CD4-positive, alpha-beta memory T cell (primary cell): ENCODE measurements around the gene GMDS. TPM values are rescaled to one million over a fixed set of nuclear protein-coding genes. Genes with fewer than 3 reads are reported as not detected.
A peak's percentile ranks its signal among the peaks of the same experiment; 100 is the strongest.

ENCODE experiments used
- CTCF ChIA-PET: fragments of 350-600 bp; sonication (Branson Sonifier 250); formaldehyde crosslinking; loops from one replicate; lab custom pipeline; 2021; ENCODE audit warnings: inconsistent platforms; ENCODE audit not compliant: partially characterized antibody; lab: Charles Lee
- POLR2A ChIA-PET: fragments of 350-600 bp; sonication (Branson Sonifier 250); formaldehyde crosslinking; loops from one replicate; lab custom pipeline; 2021; ENCODE audit not compliant: partially characterized antibody; lab: Charles Lee
- DNase-seq, 5 donors: peaks; one replicate each; pipeline versions ENCODE4 v3.0.0 to v3.0.0-alpha.2; 2020 to 2022; ENCODE audit warnings: mixed read lengths in 1 of 5
- H3K27ac ChIP-seq: one replicate; pipeline ENCODE4 v1.7.0; 2013; ENCODE audit warnings: low read depth, low read length
- H3K27me3 ChIP-seq: 2 replicates; pipeline ENCODE4 v1.7.0; 2013; ENCODE audit warnings: mild to moderate bottlenecking, low read length, moderate library complexity; ENCODE audit not compliant: insufficient read depth
- H3K36me3 ChIP-seq: 2 replicates; pipeline ENCODE4 v1.7.0; 2013; ENCODE audit warnings: mild to moderate bottlenecking, low read length, moderate library complexity; ENCODE audit not compliant: insufficient read depth
- H3K4me1 ChIP-seq: 2 replicates; pipeline ENCODE4 v1.7.0; 2013; ENCODE audit warnings: mild to moderate bottlenecking, low read length, moderate library complexity; ENCODE audit not compliant: insufficient read depth
- H3K4me3 ChIP-seq, 2 donors: one replicate each; pipeline ENCODE4 v1.7.0; 2013; ENCODE audit warnings: low read length in 2 of 2, mild to moderate bottlenecking in 1 of 2
- H3K9me3 ChIP-seq, 2 donors: one replicate each; pipeline ENCODE4 v1.7.0; 2013; ENCODE audit warnings: low read length in 2 of 2, control low read depth in 1 of 2; ENCODE audit not compliant: control insufficient read depth in 1 of 2
- H3K27ac Mint-ChIP-seq, 7 donors: one replicate each; pipeline ENCODE4 v1.8.0; 2020 to 2021; ENCODE audit warnings: mixed read lengths in 7 of 7, mild to moderate bottlenecking in 6 of 7, inconsistent platforms in 3 of 7, moderate library complexity in 3 of 7
- H3K27me3 Mint-ChIP-seq, 2 donors: one replicate each; pipeline ENCODE4 v1.8.0; 2020 to 2021; ENCODE audit warnings: mixed read lengths in 2 of 2
- H3K36me3 Mint-ChIP-seq, 2 donors: one replicate each; pipeline ENCODE4 v1.8.0; 2020 to 2021; ENCODE audit warnings: mixed read lengths in 2 of 2, inconsistent platforms in 1 of 2, mild to moderate bottlenecking in 1 of 2
- H3K4me1 Mint-ChIP-seq, 4 donors: one replicate each; pipeline ENCODE4 v1.8.0; 2020 to 2021; ENCODE audit warnings: mixed read lengths in 4 of 4, mild to moderate bottlenecking in 1 of 4
- H3K4me3 Mint-ChIP-seq, 8 donors: one replicate each; pipeline ENCODE4 v1.8.0; 2020 to 2021; ENCODE audit warnings: mixed read lengths in 8 of 8, mild to moderate bottlenecking in 7 of 8, moderate library complexity in 6 of 8, inconsistent platforms in 3 of 8
- H3K9me3 Mint-ChIP-seq, 8 donors: one replicate each; pipeline ENCODE4 v1.8.0; 2020 to 2021; ENCODE audit warnings: mixed read lengths in 8 of 8, mild to moderate bottlenecking in 5 of 8, inconsistent platforms in 3 of 8, moderate library complexity in 1 of 8
- intact Hi-C: fragments of 100-400 bp; cut with micrococcal nuclease; formaldehyde crosslinking; loops from one replicate; pipeline ENCODE4 v1.15.1; 2023
- polyA plus RNA-seq, 2 donors: library from polyadenylated mRNA; unstranded; fragments of 300-500 nt; fragmentation: Illumina TruSeq; gene quantifications; one replicate each; pipeline ENCODE4 v1.2.3, GENCODE V29; 2021
- total RNA-seq, 2 experiments: library from RNA; stranded (reverse); gene quantifications; one replicate each; pipeline ENCODE4 v1.2.3, GENCODE V29; 2021

The GMDS gene
- total and polyA plus RNA-seq, 4 experiments from 2014 or later, result 12.1 to 24.0 (median 15.2) TPM

- CTCF ChIA-PET, result interaction anchor here (0.6 to 4.4 kb wide), 8 partner anchors 8 to 1032 kb away, joined by 3 to 36 read pairs (median 12); no protein-coding TSS in a partner anchor
- Histone ChIP-seq H3K27me3 (peaks cover 64% of the 10 kb centered on the region), H3K4me1 (peaks cover 44% of the 10 kb centered on the region)
These were observed 640.2 kb downstream of the GMDS start for GRCh38 chr6:1605004-1605892.

GRCh38 chr6:1604158-1605003, 641.0 kb downstream of the GMDS start:
- peaks cover 70% of the 10 kb centered on the region in 2 donors for H3K27me3 Mint-ChIP-seq
- Histone ChIP-seq H3K4me3 (no peak overlapping the region), H3K27ac (no peak overlapping the region), H3K4me1 (peaks cover 44% of the 10 kb centered on the region), H3K27me3 (peaks cover 71% of the 10 kb centered on the region), H3K9me3 (no peaks in the 10 kb centered on the region), H3K36me3 (no peaks in the 10 kb centered on the region)
- POLR2A ChIA-PET, result no interaction called here
- intact Hi-C loops, result loop anchor here (1.0 kb wide), 3 partner anchors 592 to 1030 kb away; no protein-coding TSS in a partner anchor
- H3K9me3 Mint-ChIP-seq, result peaks cover 0 to 2% (median 0%) of the 10 kb centered on the region in 8 donors
- peaks cover 20 to 45% (median 28%) of the 10 kb centered on the region in 4 donors for H3K4me1 Mint-ChIP-seq
- peak in 4 of 5 donors; percentile 60 to 71 (median 63) for DNase-seq
- H3K36me3 Mint-ChIP-seq, result no peaks in the 10 kb centered on the region
- H3K4me3 Mint-ChIP-seq, result peak overlapping the region in 1 of 8 donors; percentile 60
- CTCF ChIA-PET, result interaction anchor here (0.6 to 4.4 kb wide), 4 partner anchors 7 to 1030 kb away, joined by 3 to 32 read pairs (median 12); no protein-coding TSS in a partner anchor
- peak overlapping the region in 1 of 7 donors; percentile 42 for H3K27ac Mint-ChIP-seq

More at GRCh38 chr6:1605004-1605892, 640.2 kb downstream of the GMDS start:
- Mint-ChIP-seq H3K27ac (peak overlapping the region in 2 of 7 donors; percentile 29 to 64), H3K36me3 (no peaks in the 10 kb centered on the region), H3K4me3 (peak overlapping the region in 7 of 8 donors; percentile 41 to 84 (median 79)), H3K4me1 (peaks cover 20 to 45% (median 28%) of the 10 kb centered on the region in 4 donors), H3K9me3 (peaks cover 0 to 2% (median 0%) of the 10 kb centered on the region in 8 donors), H3K27me3 (peaks cover 62% of the 10 kb centered on the region in 2 donors)
- no peak overlapping the region for H3K4me3 ChIP-seq
- H3K9me3 ChIP-seq, result no peaks in the 10 kb centered on the region
- no peaks in the 10 kb centered on the region for H3K36me3 ChIP-seq
- no peak overlapping the region for H3K27ac ChIP-seq
- POLR2A ChIA-PET, result interaction anchor here (2.4 kb wide), 1 partner anchor 1029 kb away, joined by 7 read pairs; no protein-coding TSS in a partner anchor
- DNase-seq, result peak in 2 of 5 donors; percentile 12 to 17
- intact Hi-C loops, result loop anchor here (1.0 kb wide), 1 partner anchor 1029 kb away; no protein-coding TSS in a partner anchor

DNA sequence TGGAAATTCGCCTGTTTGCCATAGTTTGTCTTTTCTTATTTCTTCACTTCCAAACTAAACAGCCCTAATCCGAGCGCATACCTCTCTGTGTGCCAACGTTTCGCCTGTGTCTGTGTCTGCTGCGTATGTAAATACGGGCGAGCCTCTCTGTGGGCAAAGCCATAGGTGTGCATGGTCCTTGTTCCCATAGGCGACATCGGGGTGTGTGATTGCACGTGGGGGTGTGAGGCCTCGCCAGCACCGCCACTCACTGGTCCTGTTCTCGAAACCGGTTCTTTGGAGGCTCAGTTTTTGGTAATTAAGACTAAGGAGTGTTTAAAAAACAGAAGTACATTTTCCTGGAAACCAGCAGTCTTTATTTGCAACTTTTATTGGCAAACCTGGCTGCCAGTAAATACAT, 641.7 kb downstream of the GMDS start:
- H3K4me3 ChIP-seq, result no peak overlapping the region
- intact Hi-C loops, result loop anchor here (1.0 kb wide), 2 partner anchors 593 to 751 kb away; no protein-coding TSS in a partner anchor
- H3K9me3 Mint-ChIP-seq, result peaks cover 0 to 2% (median 0%) of the 10 kb centered on the region in 8 donors
- no peak overlapping the region for H3K27ac ChIP-seq
- peaks cover 44% of the 10 kb centered on the region for H3K4me1 ChIP-seq
- H3K4me1 Mint-ChIP-seq, result peaks cover 18 to 40% (median 27%) of the 10 kb centered on the region in 4 donors
- no peaks in the 10 kb centered on the region for H3K36me3 Mint-ChIP-seq
- H3K36me3 ChIP-seq, result no peaks in the 10 kb centered on the region
- peak overlapping the region in 1 of 7 donors; percentile 42 for H3K27ac Mint-ChIP-seq
- CTCF ChIA-PET, result interaction anchor here (0.6 to 1.8 kb wide), 5 partner anchors 11 to 1032 kb away, joined by 3 to 12 read pairs (median 4); no protein-coding TSS in a partner anchor
- peak overlapping the region in 3 of 8 donors; percentile 38 to 61 (median 60) for H3K4me3 Mint-ChIP-seq
- POLR2A ChIA-PET, result no interaction called here
- no peak for DNase-seq
- no peaks in the 10 kb centered on the region for H3K9me3 ChIP-seq
- H3K27me3 Mint-ChIP-seq, result peaks cover 69% of the 10 kb centered on the region in 2 donors
- H3K27me3 ChIP-seq, result peaks cover 71% of the 10 kb centered on the region

DNA sequence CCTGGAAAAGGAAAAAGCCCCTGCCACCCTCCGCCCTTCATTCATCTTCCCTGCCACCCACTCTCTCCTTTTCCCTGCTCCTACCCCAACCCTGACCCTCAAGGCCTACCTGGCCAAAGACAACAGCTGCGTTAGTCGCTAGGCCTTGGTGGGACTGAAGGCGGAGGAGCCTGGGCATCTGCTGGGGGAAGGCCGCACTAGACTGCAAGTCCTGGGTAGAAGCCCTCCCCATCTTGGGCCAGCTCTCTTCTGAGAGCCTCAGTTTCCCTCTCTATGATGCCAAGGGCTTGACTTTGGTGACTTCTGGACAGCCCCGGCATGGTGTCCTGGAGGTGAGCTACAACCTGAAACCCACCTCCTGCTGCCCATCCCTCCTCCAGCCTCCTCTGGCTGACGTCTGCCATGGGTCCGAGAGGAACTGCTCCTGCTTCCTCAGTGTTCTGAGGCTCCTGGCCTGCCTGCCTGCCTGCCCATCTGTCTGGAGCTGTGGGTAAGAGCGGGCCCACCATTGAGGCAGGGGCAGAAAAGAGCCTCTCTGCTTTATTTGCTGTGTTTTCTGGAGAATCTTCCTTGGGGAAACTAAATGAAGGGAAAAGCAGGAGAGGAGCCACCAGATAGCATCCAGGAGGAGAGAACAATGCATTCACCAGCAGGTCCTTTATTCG, 643.2 kb downstream of the GMDS start:
- H3K4me1 Mint-ChIP-seq, result peaks cover 8 to 25% (median 14%) of the 10 kb centered on the region in 4 donors
- ChIA-PET CTCF (interaction anchor here (0.8 to 1.8 kb wide), 3 partner anchors 14 to 1033 kb away, joined by 3 to 12 read pairs (median 3); no protein-coding TSS in a partner anchor), POLR2A (interaction anchor here (1.2 kb wide), 1 partner anchor 1033 kb away, joined by 3 read pairs; no protein-coding TSS in a partner anchor)
- Histone ChIP-seq H3K4me3 (no peak overlapping the region), H3K36me3 (no peaks in the 10 kb centered on the region), H3K27me3 (peaks cover 58% of the 10 kb centered on the region), H3K27ac (no peak overlapping the region), H3K4me1 (peaks cover 29% of the 10 kb centered on the region), H3K9me3 (no peaks in the 10 kb centered on the region)
- no peaks in the 10 kb centered on the region for H3K36me3 Mint-ChIP-seq
- H3K4me3 Mint-ChIP-seq, result no peak overlapping the region
- DNase-seq, result no peak
- peaks cover 0 to 2% (median 0%) of the 10 kb centered on the region in 8 donors for H3K9me3 Mint-ChIP-seq
- no peak overlapping the region for H3K27ac Mint-ChIP-seq
- intact Hi-C loops, result no loop called here
- peaks cover 66 to 73% of the 10 kb centered on the region in 2 donors for H3K27me3 Mint-ChIP-seq

GRCh38 chr6:1601158-1602048, 644.0 kb downstream of the GMDS start:
- no peak for DNase-seq
- Histone ChIP-seq H3K4me1 (peaks cover 22% of the 10 kb centered on the region), H3K36me3 (no peaks in the 10 kb centered on the region), H3K9me3 (no peaks in the 10 kb centered on the region), H3K27ac (no peak overlapping the region), H3K27me3 (peaks cover 54% of the 10 kb centered on the region), H3K4me3 (no peak overlapping the region)
- ChIA-PET CTCF (interaction anchor here (0.8 to 10.2 kb wide), 7 partner anchors 15 to 1034 kb away, joined by 3 to 216 read pairs (median 12); no protein-coding TSS in a partner anchor), POLR2A (interaction anchor here (1.2 kb wide), 1 partner anchor 1033 kb away, joined by 3 read pairs; no protein-coding TSS in a partner anchor)
- peaks cover 64 to 71% of the 10 kb centered on the region in 2 donors for H3K27me3 Mint-ChIP-seq
- peak overlapping the region in 1 of 8 donors; percentile 30 for H3K4me3 Mint-ChIP-seq
- intact Hi-C loops, result no loop called here
- no peak overlapping the region for H3K27ac Mint-ChIP-seq
- peaks cover 0 to 2% (median 0%) of the 10 kb centered on the region in 8 donors for H3K9me3 Mint-ChIP-seq
- H3K36me3 Mint-ChIP-seq, result no peaks in the 10 kb centered on the region
- peaks cover 7 to 17% (median 9%) of the 10 kb centered on the region in 4 donors for H3K4me1 Mint-ChIP-seq
